Naive B cell (primary cell): Measurements from ENCODE around the gene MRTFA. TPM values are rescaled to one million over a fixed set of nuclear protein-coding genes. Genes with fewer than 3 reads are reported as not detected.
"Not testable (repeated sequence)": the region's sequence is repeated elsewhere in the genome, so short reads cannot be mapped to it uniquely, and the experiment has no call there.

Source experiments
- ATAC-seq, 2 donors: fragments of 150-1000 bp; cut with Tn5 transposase; 2 replicates each; pipeline ENCODE4 v1.10.0; 2021; ENCODE audit warnings: low read depth in 2 of 2, mild to moderate bottlenecking in 2 of 2, moderate library complexity in 2 of 2
- DNase-seq: peaks from one replicate; pipeline ENCODE4 v3.0.0; 2022
- H3K27ac Mint-ChIP-seq, 6 donors: one replicate each; pipeline ENCODE4 v1.8.0; 2020 to 2022; ENCODE audit warnings: mild to moderate bottlenecking in 6 of 6, mixed read lengths in 6 of 6, moderate library complexity in 5 of 6, inconsistent platforms in 2 of 6
- H3K27me3 Mint-ChIP-seq, 3 donors: one replicate each; pipeline ENCODE4 v1.8.0; 2021 to 2022; ENCODE audit warnings: mixed read lengths in 3 of 3, mild to moderate bottlenecking in 1 of 3
- H3K36me3 Mint-ChIP-seq, 2 donors: one replicate each; pipeline ENCODE4 v1.8.0; 2020 to 2022; ENCODE audit warnings: mixed read lengths in 2 of 2, inconsistent platforms in 1 of 2, mild to moderate bottlenecking in 1 of 2
- H3K4me1 Mint-ChIP-seq, 3 donors: one replicate each; pipeline ENCODE4 v1.8.0; 2020 to 2022; ENCODE audit warnings: mixed read lengths in 3 of 3, inconsistent platforms in 1 of 3, mild to moderate bottlenecking in 1 of 3, moderate library complexity in 1 of 3
- H3K4me3 Mint-ChIP-seq, 8 donors: one replicate each; pipeline ENCODE4 v1.8.0; 2020 to 2022; ENCODE audit warnings: mild to moderate bottlenecking in 8 of 8, mixed read lengths in 8 of 8, moderate library complexity in 8 of 8, inconsistent platforms in 2 of 8
- H3K9me3 Mint-ChIP-seq, 7 donors: one replicate each; pipeline ENCODE4 v1.8.0; 2020 to 2022; ENCODE audit warnings: mixed read lengths in 7 of 7, mild to moderate bottlenecking in 5 of 7, inconsistent platforms in 2 of 7, moderate library complexity in 1 of 7
- polyA plus RNA-seq, 6 donors: library from polyadenylated mRNA; unstranded; fragments of 300-500 nt; fragmentation: Illumina TruSeq; gene quantifications; one replicate each; pipeline ENCODE4 v1.2.3, GENCODE V29; 2021; ENCODE audit warnings: low read depth in 6 of 6

The MRTFA gene
- polyA plus RNA-seq, 6 donors from 2014 or later: 4.6 to 24.6 (median 14.2) TPM

GRCh38 chr22:40571887-40572286, 64.6 kb downstream of the MRTFA start:
- Mint-ChIP-seq H3K9me3 (peaks cover 0 to 8% (median 3%) of the 10 kb centered on the region in 7 donors), H3K4me3 (no peak overlapping the region), H3K4me1 (peaks cover 2 to 14% (median 13%) of the 10 kb centered on the region in 3 donors), H3K27ac (no peak overlapping the region), H3K27me3 (no peaks in the 10 kb centered on the region), H3K36me3 (peaks cover 0 to 18% of the 10 kb centered on the region in 2 donors)
- no peak for DNase-seq
- ATAC-seq: no peak

- ATAC-seq: no peak
- H3K9me3 Mint-ChIP-seq: peaks cover 0 to 8% (median 3%) of the 10 kb centered on the region in 7 donors
- H3K4me1 Mint-ChIP-seq: peaks cover 4 to 21% (median 15%) of the 10 kb centered on the region in 3 donors
- DNase-seq: no peak
- no peak overlapping the region for H3K27ac Mint-ChIP-seq
- H3K27me3 Mint-ChIP-seq: no peaks in the 10 kb centered on the region
- H3K36me3 Mint-ChIP-seq: peaks cover 0 to 18% of the 10 kb centered on the region in 2 donors
- H3K4me3 Mint-ChIP-seq: no peak overlapping the region
Observed at GRCh38 chr22:40567626-40568328, 68.7 kb downstream of the MRTFA start.

GRCh38 chr22:40567106-40567505, 69.4 kb downstream of the MRTFA start:
- Mint-ChIP-seq H3K4me1 (peaks cover 4 to 23% (median 15%) of the 10 kb centered on the region in 3 donors), H3K36me3 (peaks cover 0 to 13% of the 10 kb centered on the region in 2 donors), H3K9me3 (peaks cover 0 to 7% (median 2%) of the 10 kb centered on the region in 7 donors), H3K4me3 (no peak overlapping the region), H3K27ac (no peak overlapping the region), H3K27me3 (no peaks in the 10 kb centered on the region)
- ATAC-seq (no peak), DNase-seq (no peak)

GRCh38 chr22:40560994-40561515, 75.5 kb downstream of the MRTFA start:
- ATAC-seq (no peak), DNase-seq (no peak)
- Mint-ChIP-seq H3K36me3 (peaks cover 0 to 2% of the 10 kb centered on the region in 2 donors), H3K27ac (no peak overlapping the region), H3K27me3 (no peaks in the 10 kb centered on the region), H3K4me1 (peaks cover 15 to 25% (median 22%) of the 10 kb centered on the region in 3 donors), H3K9me3 (no peaks in the 10 kb centered on the region), H3K4me3 (no peak overlapping the region)

GRCh38 chr22:40560551-40560950, 76.0 kb downstream of the MRTFA start:
- ATAC-seq (no peak), DNase-seq (no peak)
- Mint-ChIP-seq H3K9me3 (no peaks in the 10 kb centered on the region), H3K36me3 (peaks cover 0 to 3% of the 10 kb centered on the region in 2 donors), H3K27ac (peak overlapping the region in 2 of 6 donors; percentile 1), H3K4me3 (no peak overlapping the region), H3K4me1 (peaks cover 15 to 25% (median 22%) of the 10 kb centered on the region in 3 donors), H3K27me3 (no peaks in the 10 kb centered on the region)

GRCh38 chr22:40557972-40558371, 78.5 kb downstream of the MRTFA start:
- ATAC-seq (no peak), DNase-seq (no peak)
- Mint-ChIP-seq H3K27me3 (no peaks in the 10 kb centered on the region), H3K4me3 (no peak overlapping the region), H3K36me3 (peaks cover 3 to 8% of the 10 kb centered on the region in 2 donors), H3K4me1 (peaks cover 16 to 22% (median 18%) of the 10 kb centered on the region in 3 donors), H3K27ac (no peak overlapping the region), H3K9me3 (peaks cover 0 to 5% (median 3%) of the 10 kb centered on the region in 7 donors)

GRCh38 chr22:40556641-40557040, 79.9 kb downstream of the MRTFA start:
- peaks cover 10 to 17% (median 14%) of the 10 kb centered on the region in 3 donors for H3K4me1 Mint-ChIP-seq
- H3K9me3 Mint-ChIP-seq: peaks cover 0 to 16% (median 12%) of the 10 kb centered on the region in 7 donors
- no peak overlapping the region for H3K27ac Mint-ChIP-seq

GRCh38 chr22:40554023-40554422, 82.5 kb downstream of the MRTFA start:
- Mint-ChIP-seq H3K9me3 (peaks cover 0 to 16% (median 12%) of the 10 kb centered on the region in 7 donors), H3K27ac (peak overlapping the region in 2 of 6 donors; percentile 14 to 80), H3K36me3 (peaks cover 15 to 26% of the 10 kb centered on the region in 2 donors)
- not testable (repeated sequence) for H3K27me3 Mint-ChIP-seq, H3K4me3 Mint-ChIP-seq, DNase-seq, H3K4me1 Mint-ChIP-seq, ATAC-seq

More at GRCh38 chr22:40556641-40557040, 79.9 kb downstream of the MRTFA start:
- no peak overlapping the region for H3K4me3 Mint-ChIP-seq
- ATAC-seq (no peak), DNase-seq (no peak)
- no peaks in the 10 kb centered on the region for H3K27me3 Mint-ChIP-seq
- H3K36me3 Mint-ChIP-seq: peaks cover 15 to 21% of the 10 kb centered on the region in 2 donors

- Mint-ChIP-seq H3K36me3 (peaks cover 15 to 26% of the 10 kb centered on the region in 2 donors), H3K4me1 (peaks cover 0 to 7% (median 2%) of the 10 kb centered on the region in 3 donors), H3K4me3 (no peak overlapping the region), H3K27ac (peak overlapping the region in 1 of 6 donors; percentile 42), H3K9me3 (peaks cover 0 to 16% (median 12%) of the 10 kb centered on the region in 7 donors), H3K27me3 (no peaks in the 10 kb centered on the region)
- no peak for ATAC-seq
- DNase-seq: no peak
Observed at GRCh38 chr22:40553014-40553554, 83.4 kb downstream of the MRTFA start.

- H3K4me3 Mint-ChIP-seq: no peak overlapping the region
- peak overlapping the region in 1 of 6 donors; percentile 80 for H3K27ac Mint-ChIP-seq
- no peaks in the 10 kb centered on the region for H3K27me3 Mint-ChIP-seq
- DNase-seq (no peak), ATAC-seq (no peak)
- peaks cover 21 to 26% of the 10 kb centered on the region in 2 donors for H3K36me3 Mint-ChIP-seq
- H3K9me3 Mint-ChIP-seq: peaks cover 0 to 16% (median 12%) of the 10 kb centered on the region in 7 donors
- H3K4me1 Mint-ChIP-seq: peaks cover 0 to 8% (median 2%) of the 10 kb centered on the region in 3 donors
Observed at GRCh38 chr22:40552070-40552469, 84.4 kb downstream of the MRTFA start.

GRCh38 chr22:40547729-40548143, 88.8 kb downstream of the MRTFA start:
- ATAC-seq (no peak), DNase-seq (no peak)
- Mint-ChIP-seq H3K27ac (no peak overlapping the region), H3K4me3 (no peak overlapping the region), H3K4me1 (peaks cover 0 to 7% (median 2%) of the 10 kb centered on the region in 3 donors), H3K27me3 (no peaks in the 10 kb centered on the region), H3K36me3 (peaks cover 23 to 27% of the 10 kb centered on the region in 2 donors), H3K9me3 (peaks cover 0 to 9% (median 7%) of the 10 kb centered on the region in 7 donors)

GRCh38 chr22:40544758-40545157, 91.8 kb downstream of the MRTFA start:
- Mint-ChIP-seq H3K9me3 (no peaks in the 10 kb centered on the region), H3K4me1 (peaks cover 0 to 12% (median 5%) of the 10 kb centered on the region in 3 donors), H3K27me3 (no peaks in the 10 kb centered on the region), H3K4me3 (no peak overlapping the region), H3K36me3 (peaks cover 8 to 18% of the 10 kb centered on the region in 2 donors), H3K27ac (no peak overlapping the region)
- no peak for DNase-seq
- ATAC-seq: no peak

GRCh38 chr22:40542821-40543540, 93.5 kb downstream of the MRTFA start:
- Mint-ChIP-seq H3K4me1 (peaks cover 0 to 12% (median 5%) of the 10 kb centered on the region in 3 donors), H3K4me3 (no peak overlapping the region), H3K27ac (peak overlapping the region in 2 of 6 donors; percentile 22 to 66), H3K36me3 (peaks cover 8 to 18% of the 10 kb centered on the region in 2 donors), H3K9me3 (no peaks in the 10 kb centered on the region), H3K27me3 (no peaks in the 10 kb centered on the region)
- ATAC-seq: no peak
- DNase-seq: no peak
